ENCODE measurements around the gene PCGF2. TPM values are rescaled to one million over a fixed set of nuclear protein-coding genes. Genes with fewer than 3 reads are reported as not detected.

The PCGF2 gene
- total RNA-seq, 1 donor from 2014 or later, result 56.1 TPM

GRCh38 chr17:38751144-38751807 is 3.1 kb upstream of the PCGF2 start:
- Mint-ChIP-seq H3K36me3 (ENCODE audit: low read depth) (peaks cover 3% of the 10 kb centered on the region), H3K27me3 (ENCODE audit: low read depth) (no peaks in the 10 kb centered on the region), H3K4me1 (ENCODE audit: low read depth) (peaks cover 46% of the 10 kb centered on the region), H3K4me3 (ENCODE audit: unreplicated experiment) (peak overlapping the region; percentile 93), H3K9me3 (ENCODE audit: low read depth) (no peaks in the 10 kb centered on the region), H3K27ac (ENCODE audit: unreplicated experiment) (peak overlapping the region; percentile 42)
- TF ChIP-seq CTCF (IDR thresholded peaks at IDR 0.05), result no peak
- no peak for DNase-seq (ENCODE audit: low spot score)

GRCh38 chr17:38750312-38751121 is 2.4 kb upstream of the PCGF2 start:
- peak overlapping the region; percentile 42 for H3K27ac Mint-ChIP-seq (ENCODE audit: unreplicated experiment)
- H3K27me3 Mint-ChIP-seq (ENCODE audit: low read depth), result no peaks in the 10 kb centered on the region

GRCh38 chr17:38750044-38750311 is 1.8 kb upstream of the PCGF2 start:
- no peaks in the 10 kb centered on the region for H3K9me3 Mint-ChIP-seq (ENCODE audit: low read depth)
- peak overlapping the region; percentile 79 for H3K4me3 Mint-ChIP-seq (ENCODE audit: unreplicated experiment)
- peaks cover 1% of the 10 kb centered on the region for H3K36me3 Mint-ChIP-seq (ENCODE audit: low read depth)
- TF ChIP-seq CTCF (IDR thresholded peaks at IDR 0.05), result no peak
- H3K27me3 Mint-ChIP-seq (ENCODE audit: low read depth), result no peaks in the 10 kb centered on the region
- peaks cover 59% of the 10 kb centered on the region for H3K4me1 Mint-ChIP-seq (ENCODE audit: low read depth)
- DNase-seq (ENCODE audit: low spot score), result no peak
- peak overlapping the region; percentile 45 for H3K27ac Mint-ChIP-seq (ENCODE audit: unreplicated experiment)

More at GRCh38 chr17:38750312-38751121, 2.4 kb upstream of the PCGF2 start:
- no peak for TF ChIP-seq CTCF (IDR thresholded peaks at IDR 0.05)
- no peaks in the 10 kb centered on the region for H3K9me3 Mint-ChIP-seq (ENCODE audit: low read depth)
- H3K4me1 Mint-ChIP-seq (ENCODE audit: low read depth), result peaks cover 53% of the 10 kb centered on the region
- H3K36me3 Mint-ChIP-seq (ENCODE audit: low read depth), result peaks cover 1% of the 10 kb centered on the region
- peak overlapping the region; percentile 93 for H3K4me3 Mint-ChIP-seq (ENCODE audit: unreplicated experiment)
- DNase-seq (ENCODE audit: low spot score), result no peak

GRCh38 chr17:38749223-38750043 is 1.3 kb upstream of the PCGF2 start:
- TF ChIP-seq CTCF (IDR thresholded peaks at IDR 0.05), result peak; percentile 7
- Mint-ChIP-seq H3K36me3 (ENCODE audit: low read depth) (peaks cover 1% of the 10 kb centered on the region), H3K4me1 (ENCODE audit: low read depth) (peaks cover 60% of the 10 kb centered on the region), H3K9me3 (ENCODE audit: low read depth) (no peaks in the 10 kb centered on the region), H3K27me3 (ENCODE audit: low read depth) (no peaks in the 10 kb centered on the region), H3K27ac (ENCODE audit: unreplicated experiment) (peak overlapping the region; percentile 63), H3K4me3 (ENCODE audit: unreplicated experiment) (peak overlapping the region; percentile 79)
- DNase-seq (ENCODE audit: low spot score), result no peak

GRCh38 chr17:38748892-38749222 is 721 bp upstream of the PCGF2 start:
- no peak for DNase-seq (ENCODE audit: low spot score)
- H3K4me3 Mint-ChIP-seq (ENCODE audit: unreplicated experiment), result peak overlapping the region; percentile 79
- no peaks in the 10 kb centered on the region for H3K9me3 Mint-ChIP-seq (ENCODE audit: low read depth)
- TF ChIP-seq CTCF (IDR thresholded peaks at IDR 0.05), result no peak
- no peak overlapping the region for H3K27ac Mint-ChIP-seq (ENCODE audit: unreplicated experiment)
- peaks cover 1% of the 10 kb centered on the region for H3K36me3 Mint-ChIP-seq (ENCODE audit: low read depth)
- H3K4me1 Mint-ChIP-seq (ENCODE audit: low read depth), result peaks cover 61% of the 10 kb centered on the region
- no peaks in the 10 kb centered on the region for H3K27me3 Mint-ChIP-seq (ENCODE audit: low read depth)

Measured in chondrocyte (in vitro differentiated cells).